Suprapubic skin (tissue), 4 donors: ENCODE measurements around the gene PRTFDC1.

ENCODE experiments used
- CTCF ChIP-seq, 2 donors: fragments of 200-600 bp in 1 of 2; fragments of 450-650 bp in 1 of 2; sonication (generic) in 1 of 2; IDR thresholded peaks; one replicate each; pipeline ENCODE4 v1.5.1; 2016 to 2019; ENCODE audit warnings: antibody characterized with exemption in 2 of 2, mild to moderate bottlenecking in 1 of 2, moderate library complexity in 1 of 2
- EP300 ChIP-seq: sonication (generic); formaldehyde crosslinking; IDR thresholded peaks from one replicate; pipeline ENCODE4 v1.6.1; 2017; ENCODE audit warnings: antibody characterized with exemption
- POLR2A ChIP-seq, 2 donors: fragments of 450-650 bp; IDR thresholded peaks; one replicate each; pipeline ENCODE4 v1.6.1; 2017; ENCODE audit warnings: antibody characterized with exemption in 2 of 2, mild to moderate bottlenecking in 2 of 2, moderate library complexity in 2 of 2
- POLR2AphosphoS5 ChIP-seq, 3 donors: sonication (generic); formaldehyde crosslinking; IDR thresholded peaks; one replicate each; pipeline ENCODE4 v1.6.1; 2017; ENCODE audit warnings: antibody characterized with exemption in 3 of 3

GRCh38 chr10:24959382-24959730 is 7.0 kb upstream of the PRTFDC1 start:
- no peak for TF ChIP-seq CTCF (IDR thresholded peaks at IDR 0.05)
- TF ChIP-seq POLR2A (IDR thresholded peaks at IDR 0.05), result no peak
- no peak for TF ChIP-seq EP300
- no peak for TF ChIP-seq POLR2AphosphoS5 (IDR thresholded peaks at IDR 0.05)
